ENCODE results near the gene ARMC8. TPM values are rescaled to one million over a fixed set of nuclear protein-coding genes. Genes with fewer than 3 reads are reported as not detected.
"Not testable (repeated sequence)": the region's sequence is repeated elsewhere in the genome, so short reads cannot be mapped to it uniquely, and the experiment has no call there.

The ARMC8 gene
- total RNA-seq, 2 experiments from 2014 or later, result 48.8 to 57.1 TPM

- no peak for DNase-seq (ENCODE audit: low spot score)
- no peaks in the 10 kb centered on the region for H3K79me2 ChIP-seq (ENCODE audit: insufficient read depth, low read depth, low read length)
- intact Hi-C loops (cut with micrococcal nuclease; ENCODE audit: unreplicated experiment), result no loop called here
- TF ChIP-seq EZH2phosphoT487 (IDR thresholded peaks at IDR 0.05; ENCODE audit: borderline replicate concordance, low read depth, low read length) (no peak), CTCF (conservative IDR thresholded peaks at IDR 0.05; ENCODE audit: low read length) (no peak)
- H3K36me3 ChIP-seq (ENCODE audit: insufficient read depth, low read length), result no peaks in the 10 kb centered on the region
- BruUV-seq (replicated peaks), result no TSS peak
- no peak overlapping the region for H2AFZ ChIP-seq (ENCODE audit: low read length)
- H3K9me3 ChIP-seq (ENCODE audit: low read length), result no peaks in the 10 kb centered on the region
- ChIA-PET POLR2A (no interaction called here), CTCF (ENCODE audit: unreplicated experiment) (no interaction called here)
- H3K27ac ChIP-seq (ENCODE audit: low read depth, low read length, poor library complexity, severe bottlenecking), result no peak overlapping the region
- H3K4me2 ChIP-seq (ENCODE audit: low read length), result no peak overlapping the region
- H4K20me1 ChIP-seq (ENCODE audit: insufficient read depth, low read length), result no peaks in the 10 kb centered on the region
- H3K4me1 ChIP-seq (ENCODE audit: insufficient read depth, low read length, poor library complexity, severe bottlenecking), result no peaks in the 10 kb centered on the region
- no peaks in the 10 kb centered on the region for H3K9me2 ChIP-seq (ENCODE audit: insufficient read depth, low read length)
- H3K4me3 ChIP-seq (ENCODE audit: low read depth, low read length, poor library complexity, severe bottlenecking), result no peak overlapping the region
Measured at GRCh38 chr3:138139691-138140090, 47.4 kb upstream of the ARMC8 start.

- Histone ChIP-seq H3K9me2 (ENCODE audit: insufficient read depth, low read length) (no peaks in the 10 kb centered on the region), H3K9me3 (ENCODE audit: low read length) (no peaks in the 10 kb centered on the region), H3K79me2 (ENCODE audit: insufficient read depth, low read depth, low read length) (no peaks in the 10 kb centered on the region), H3K4me2 (ENCODE audit: low read length) (no peak overlapping the region), H3K4me3 (ENCODE audit: low read depth, low read length, poor library complexity, severe bottlenecking) (no peak overlapping the region), H3K4me1 (ENCODE audit: insufficient read depth, low read length, poor library complexity, severe bottlenecking) (no peaks in the 10 kb centered on the region), H3K27ac (ENCODE audit: low read depth, low read length, poor library complexity, severe bottlenecking) (no peak overlapping the region), H3K36me3 (ENCODE audit: insufficient read depth, low read length) (no peaks in the 10 kb centered on the region), H2AFZ (ENCODE audit: low read length) (no peak overlapping the region), H4K20me1 (ENCODE audit: insufficient read depth, low read length) (no peaks in the 10 kb centered on the region)
- POLR2A ChIA-PET, result no interaction called here
- no peak for TF ChIP-seq CTCF (conservative IDR thresholded peaks at IDR 0.05; ENCODE audit: low read length)
- no peak for TF ChIP-seq EZH2phosphoT487 (IDR thresholded peaks at IDR 0.05; ENCODE audit: borderline replicate concordance, low read depth, low read length)
- DNase-seq (ENCODE audit: low spot score), result no peak
- CTCF ChIA-PET (ENCODE audit: unreplicated experiment), result no interaction called here
- intact Hi-C loops (cut with micrococcal nuclease; ENCODE audit: unreplicated experiment), result no loop called here
- BruUV-seq (replicated peaks), result no TSS peak
Measured at GRCh38 chr3:138140940-138141339, 46.2 kb upstream of the ARMC8 start.

- intact Hi-C loops (cut with micrococcal nuclease; ENCODE audit: unreplicated experiment); H3K4me2 ChIP-seq (ENCODE audit: low read length); H4K20me1 ChIP-seq (ENCODE audit: insufficient read depth, low read length); CTCF ChIA-PET (ENCODE audit: unreplicated experiment); H2AFZ ChIP-seq (ENCODE audit: low read length); BruUV-seq (replicated peaks); H3K4me3 ChIP-seq (ENCODE audit: low read depth, low read length, poor library complexity, severe bottlenecking); H3K4me1 ChIP-seq (ENCODE audit: insufficient read depth, low read length, poor library complexity, severe bottlenecking); DNase-seq (ENCODE audit: low spot score); H3K79me2 ChIP-seq (ENCODE audit: insufficient read depth, low read depth, low read length); H3K36me3 ChIP-seq (ENCODE audit: insufficient read depth, low read length); H3K9me3 ChIP-seq (ENCODE audit: low read length); H3K9me2 ChIP-seq (ENCODE audit: insufficient read depth, low read length); H3K27ac ChIP-seq (ENCODE audit: low read depth, low read length, poor library complexity, severe bottlenecking): not testable (repeated sequence)
- POLR2A ChIA-PET, result interaction anchor here (0.6 to 0.7 kb wide), 2 partner anchors 125 to 315 kb away, joined by 3 read pairs; no protein-coding TSS in a partner anchor
Measured at GRCh38 chr3:138142181-138142580, 44.9 kb upstream of the ARMC8 start.
